GM04503 (cell line): ENCODE results near the gene NOTUM.

Experiments used
- DNase-seq: peaks from one replicate; pipeline ENCODE4 v3.0.0-alpha.2; 2012; ENCODE audit warnings: low read depth

NOTUM gene

GRCh38 chr17:81961087-81961511, at the start of gene NOTUM:
Gene NOTUM, minus strand, starts transcription at chr17:81961187. Its CDS starts 278 bp downstream, at chr17:81960909.
- DNase-seq: no peak

GRCh38 chr17:82009413-82009812, 48.4 kb upstream of the NOTUM start:
- DNase-seq: no peak

- DNase-seq: no peak
These were observed 48.0 kb upstream of the NOTUM start for GRCh38 chr17:82008941-82009405.

- DNase-seq: no peak
These were observed 47.4 kb upstream of the NOTUM start for GRCh38 chr17:82008258-82008940.

GRCh38 chr17:82007495-82008257, 46.7 kb upstream of the NOTUM start:
- DNase-seq: no peak

- DNase-seq: no peak
These were observed 46.2 kb upstream of the NOTUM start for GRCh38 chr17:82007228-82007494.

GRCh38 chr17:82006468-82007227, 45.7 kb upstream of the NOTUM start:
- no peak for DNase-seq

GRCh38 chr17:82005701-82006348, 44.8 kb upstream of the NOTUM start:
- no peak for DNase-seq

GRCh38 chr17:82004517-82005455, 43.8 kb upstream of the NOTUM start:
- no peak for DNase-seq

- peak; percentile 82 for DNase-seq
These were observed 42.7 kb upstream of the NOTUM start for GRCh38 chr17:82003411-82004381.

- no peak for DNase-seq
These were observed 40.6 kb upstream of the NOTUM start for GRCh38 chr17:82001571-82002056.

- DNase-seq: no peak
These were observed 40.0 kb upstream of the NOTUM start for GRCh38 chr17:82000803-82001570.

- DNase-seq: no peak
These were observed 39.2 kb upstream of the NOTUM start for GRCh38 chr17:81999976-82000802.

- DNase-seq: no peak
These were observed 38.6 kb upstream of the NOTUM start for GRCh38 chr17:81999587-81999975.

- no peak for DNase-seq
These were observed 37.9 kb upstream of the NOTUM start for GRCh38 chr17:81998691-81999438.

- DNase-seq: no peak
These were observed 37.2 kb upstream of the NOTUM start for GRCh38 chr17:81998212-81998611.

GRCh38 chr17:81996757-81997441, 35.9 kb upstream of the NOTUM start:
- DNase-seq: no peak
